Vagina (tissue), 2 donors: ENCODE results near the gene MEF2B.

Experiments used
- CTCF ChIP-seq, 3 experiments: fragments of 450-650 bp in 2 of 3; fragments of 200-600 bp in 1 of 3; sonication (generic) in 1 of 3; IDR thresholded peaks; one replicate each; pipeline ENCODE4 v1.5.1; 2017 to 2019; ENCODE audit warnings: antibody characterized with exemption in 3 of 3, mild to moderate bottlenecking in 2 of 3, moderate library complexity in 2 of 3
- POLR2A ChIP-seq, 2 donors: fragments of 450-650 bp; IDR thresholded peaks; one replicate each; pipeline ENCODE4 v1.6.1; 2017; ENCODE audit warnings: antibody characterized with exemption in 2 of 2, mild to moderate bottlenecking in 2 of 2, moderate library complexity in 2 of 2
- POLR2AphosphoS5 ChIP-seq, 2 donors: sonication (generic); formaldehyde crosslinking; IDR thresholded peaks; one replicate each; pipeline ENCODE4 v1.9.0; 2017; ENCODE audit warnings: antibody characterized with exemption in 2 of 2, mild to moderate bottlenecking in 2 of 2, low read depth in 1 of 2; ENCODE audit not compliant: insufficient read depth in 1 of 2

DNA sequence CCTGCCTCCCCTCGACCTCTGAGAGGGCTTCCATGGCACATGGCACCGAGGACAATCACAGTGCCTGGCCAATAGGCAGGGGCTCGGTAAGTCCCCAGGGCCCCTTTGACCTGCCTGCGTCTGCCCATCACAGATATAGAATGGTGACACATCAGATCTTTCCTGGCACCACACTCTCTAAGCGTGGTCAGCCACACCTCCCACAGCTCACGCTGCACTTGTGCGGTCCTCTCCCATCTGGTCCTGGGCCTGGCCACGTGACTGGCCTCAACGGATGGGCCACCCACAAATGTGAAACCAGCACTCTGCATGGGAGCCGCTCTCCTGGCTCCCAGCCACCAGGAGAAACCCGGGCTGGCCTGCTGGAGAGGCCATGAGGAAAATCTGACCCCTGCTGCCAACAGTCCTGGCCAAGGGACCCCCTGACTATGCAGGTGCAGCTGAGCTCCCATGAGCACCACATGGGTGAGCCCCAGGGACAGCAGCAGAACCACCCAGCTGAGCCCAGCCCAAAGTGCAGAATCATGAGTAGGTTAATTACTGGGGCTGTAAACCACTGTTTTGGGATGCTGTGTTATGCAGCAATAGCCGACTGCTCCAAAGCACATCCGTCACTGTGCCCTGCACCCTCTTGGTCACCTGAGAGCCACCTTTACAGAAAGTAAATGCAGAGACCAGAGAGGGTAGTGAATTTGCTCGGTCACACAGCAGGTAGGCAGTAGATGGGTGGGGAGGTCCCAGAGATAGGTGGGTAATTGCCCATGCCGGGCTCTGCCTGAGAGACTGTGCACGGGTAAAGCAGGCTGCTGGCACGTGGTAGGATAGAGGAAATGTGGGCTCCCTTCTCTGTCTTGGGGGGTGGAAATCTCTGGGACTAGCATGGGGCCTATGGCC is 9.7 kb upstream of the MEF2B start:
- no peak for TF ChIP-seq CTCF (IDR thresholded peaks at IDR 0.05)
- no peak for TF ChIP-seq POLR2A (IDR thresholded peaks at IDR 0.05)
- TF ChIP-seq POLR2AphosphoS5 (IDR thresholded peaks at IDR 0.05; ENCODE audit: insufficient read depth in 1 of 2, low read depth in 1 of 2) = no peak
